Measurements from ENCODE around the gene TMEM107.

The TMEM107 gene

GRCh38 chr17:8131844-8132441 is 44.2 kb downstream of the TMEM107 start:
- H3F3A ChIP-seq (ENCODE audit: insufficient read depth), result peaks cover under 1% of the 10 kb centered on the region; the same call in 1 of the 2 replicates
- no peaks in the 10 kb centered on the region for H3K9me2 ChIP-seq (replicated peaks; ENCODE audit: insufficient read depth, low read length)
- no peak overlapping the region for H3K4me2 ChIP-seq (ENCODE audit: low read depth, low read length, poor library complexity, severe bottlenecking)
- H3K27me3 ChIP-seq (ENCODE audit: low read length), result no peaks in the 10 kb centered on the region
- no peak overlapping the region for H3K9ac ChIP-seq (ENCODE audit: low read length)
- no peaks in the 10 kb centered on the region for H3K9me3 ChIP-seq (ENCODE audit: insufficient read depth, low read length)
- no peaks in the 10 kb centered on the region for H4K20me1 ChIP-seq (ENCODE audit: low read depth, low read length)
- H3K79me2 ChIP-seq (ENCODE audit: insufficient read depth, low read length), result no peaks in the 10 kb centered on the region
- H3K36me3 ChIP-seq (ENCODE audit: low read length), result no peaks in the 10 kb centered on the region
- H2AFZ ChIP-seq (ENCODE audit: low read depth, low read length, severe bottlenecking), result no peak overlapping the region
- H3K4me3 ChIP-seq (ENCODE audit: insufficient read depth, low read length, poor library complexity, severe bottlenecking), result no peak overlapping the region
- TF ChIP-seq EZH2phosphoT487 (conservative IDR thresholded peaks at IDR 0.05; ENCODE audit: low read length) (no peak), CTCF (IDR thresholded peaks at IDR 0.05; ENCODE audit: insufficient read depth, low read length, poor library complexity, severe bottlenecking) (no peak)
- no peak overlapping the region for H3K27ac ChIP-seq (ENCODE audit: low read depth, low read length)

DNA sequence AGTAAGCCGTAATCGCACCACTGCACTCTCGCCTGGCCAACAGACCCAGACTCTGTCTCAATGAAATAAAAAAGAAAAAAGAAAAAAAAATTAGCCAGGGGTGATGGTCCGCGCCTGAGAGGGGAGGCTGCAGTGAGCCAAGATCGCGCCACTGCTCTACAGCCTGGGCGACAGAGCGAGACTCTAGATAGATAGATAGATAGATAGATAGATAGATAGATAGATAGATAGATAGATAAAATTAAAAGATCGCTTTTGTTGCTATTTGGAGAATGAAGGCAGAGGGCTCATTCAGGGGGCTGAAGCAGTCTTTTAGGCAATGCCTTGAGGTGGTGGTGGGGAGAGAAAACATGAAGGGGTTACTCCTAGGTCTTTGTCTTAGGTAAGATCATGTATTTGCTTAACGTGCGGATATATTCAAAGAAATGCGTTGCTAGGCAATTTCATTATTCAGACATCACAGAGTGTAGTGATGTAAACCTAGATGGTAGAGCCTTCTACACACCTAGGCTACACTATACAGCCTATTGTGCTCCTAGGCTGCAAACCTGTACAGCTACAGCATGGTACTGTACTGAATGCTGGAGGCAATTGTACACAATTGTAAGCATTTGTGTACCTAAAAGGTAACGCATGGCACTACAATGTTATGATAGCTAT is 47.9 kb downstream of the TMEM107 start:
- Histone ChIP-seq H3K9me3 (ENCODE audit: insufficient read depth, low read length) (no peaks in the 10 kb centered on the region), H3F3A (ENCODE audit: insufficient read depth) (peaks cover 3% of the 10 kb centered on the region; the same call in 1 of the 2 replicates), H3K4me2 (ENCODE audit: low read depth, low read length, poor library complexity, severe bottlenecking) (no peak overlapping the region), H3K27ac (ENCODE audit: low read depth, low read length) (no peak overlapping the region), H3K9ac (ENCODE audit: low read length) (no peak overlapping the region), H4K20me1 (ENCODE audit: low read depth, low read length) (no peaks in the 10 kb centered on the region), H3K27me3 (ENCODE audit: low read length) (no peaks in the 10 kb centered on the region), H3K4me3 (ENCODE audit: insufficient read depth, low read length, poor library complexity, severe bottlenecking) (no peak overlapping the region), H2AFZ (ENCODE audit: low read depth, low read length, severe bottlenecking) (no peak overlapping the region), H3K9me2 (replicated peaks; ENCODE audit: insufficient read depth, low read length) (no peaks in the 10 kb centered on the region), H3K79me2 (ENCODE audit: insufficient read depth, low read length) (no peaks in the 10 kb centered on the region), H3K36me3 (ENCODE audit: low read length) (no peaks in the 10 kb centered on the region)
- no peak for TF ChIP-seq CTCF (IDR thresholded peaks at IDR 0.05; ENCODE audit: insufficient read depth, low read length, poor library complexity, severe bottlenecking)
- TF ChIP-seq EZH2phosphoT487 (conservative IDR thresholded peaks at IDR 0.05; ENCODE audit: low read length), result no peak

DNA sequence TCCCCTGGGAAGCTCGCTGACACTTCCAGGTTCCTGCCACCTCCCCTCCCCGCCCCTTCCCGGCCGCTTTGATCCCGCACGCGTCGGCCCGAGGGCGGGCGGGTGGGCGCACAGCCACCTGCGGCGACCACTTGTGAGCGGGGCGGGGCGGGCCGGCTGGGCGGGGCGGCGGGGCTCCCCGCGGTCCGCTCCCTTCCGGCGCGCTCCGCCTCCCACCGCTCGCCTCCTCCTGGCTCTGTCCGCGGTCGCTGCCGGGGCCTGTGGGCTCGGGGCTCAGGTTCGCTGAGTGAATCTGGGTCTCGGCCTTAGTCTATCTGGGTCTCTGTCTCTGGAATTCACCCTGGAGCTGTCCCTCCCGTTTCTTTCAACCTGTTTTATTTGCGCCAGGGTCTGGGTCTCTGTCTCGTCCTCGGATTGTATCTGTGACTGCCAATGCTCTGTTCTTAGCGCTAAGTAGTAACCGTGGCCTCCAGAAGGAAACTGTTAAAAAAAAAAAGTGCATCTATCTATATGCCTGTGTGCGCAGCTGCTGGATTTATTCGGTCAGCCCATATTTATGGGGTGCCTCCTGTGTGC is 49.6 kb downstream of the TMEM107 start:
- no peaks in the 10 kb centered on the region for H4K20me1 ChIP-seq (ENCODE audit: low read depth, low read length)
- H3K9me3 ChIP-seq (ENCODE audit: insufficient read depth, low read length), result no peaks in the 10 kb centered on the region
- peak overlapping the region; percentile 57 for H3K4me3 ChIP-seq (ENCODE audit: insufficient read depth, low read length, poor library complexity, severe bottlenecking)
- peak overlapping the region; percentile 65 for H2AFZ ChIP-seq (ENCODE audit: low read depth, low read length, severe bottlenecking)
- H3K9me2 ChIP-seq (replicated peaks; ENCODE audit: insufficient read depth, low read length), result no peaks in the 10 kb centered on the region
- H3K27me3 ChIP-seq (ENCODE audit: low read length), result no peaks in the 10 kb centered on the region
- H3K27ac ChIP-seq (ENCODE audit: low read depth, low read length), result no peak overlapping the region
- H3K4me2 ChIP-seq (ENCODE audit: low read depth, low read length, poor library complexity, severe bottlenecking), result peak overlapping the region; percentile 64
- peak overlapping the region; percentile 50 for H3K9ac ChIP-seq (ENCODE audit: low read length)
- TF ChIP-seq CTCF (IDR thresholded peaks at IDR 0.05; ENCODE audit: insufficient read depth, low read length, poor library complexity, severe bottlenecking), result no peak
- TF ChIP-seq EZH2phosphoT487 (conservative IDR thresholded peaks at IDR 0.05; ENCODE audit: low read length), result no peak
- H3K36me3 ChIP-seq (ENCODE audit: low read length), result no peaks in the 10 kb centered on the region
- H3K79me2 ChIP-seq (ENCODE audit: insufficient read depth, low read length), result no peaks in the 10 kb centered on the region
- H3F3A ChIP-seq (ENCODE audit: insufficient read depth), result peaks cover 3% of the 10 kb centered on the region; the same call in 1 of the 2 replicates
